OCI-LY1 (cell line): Measurements from ENCODE around the gene RHBDD3.

ENCODE experiments used
- H2AFZ ChIP-seq: fragments of 200-600 bp; sonication (generic), shearing (Covaris generic); 2 replicates; pipeline ENCODE4 v1.6.0; 2014; ENCODE audit warnings: antibody characterized with exemption, mild to moderate bottlenecking, low read length
- H3F3A ChIP-seq: fragments of 200-600 bp; sonication (generic), shearing (Covaris generic); 2 replicates; pipeline ENCODE4 v1.6.0; 2014; ENCODE audit warnings: mild to moderate bottlenecking, antibody characterized with exemption, low read length, moderate library complexity; ENCODE audit not compliant: insufficient read depth
- H3K27ac ChIP-seq: fragments of 200-600 bp; sonication (generic); 2 replicates; pipeline ENCODE4 v1.5.1; 2014; ENCODE audit warnings: low read length, mixed run types, mild to moderate bottlenecking, low read depth; ENCODE audit not compliant: poor library complexity, severe bottlenecking
- H3K27me3 ChIP-seq: fragments of 200-600 bp; sonication (generic); 2 replicates; pipeline ENCODE4 v1.6.0; 2014; ENCODE audit warnings: antibody characterized with exemption, mild to moderate bottlenecking, low read length, moderate library complexity; ENCODE audit not compliant: insufficient read depth
- H3K36me3 ChIP-seq: fragments of 200-600 bp; sonication (generic); 2 replicates; pipeline ENCODE4 v1.6.1; 2014; ENCODE audit warnings: mild to moderate bottlenecking, antibody characterized with exemption, low read length, moderate library complexity, mixed read lengths; ENCODE audit not compliant: insufficient read depth
- H3K4me1 ChIP-seq: fragments of 200-600 bp; sonication (generic); 2 replicates; pipeline ENCODE4 v1.5.1; 2014; ENCODE audit warnings: mild to moderate bottlenecking, low read length, moderate library complexity; ENCODE audit not compliant: insufficient read depth, severe bottlenecking
- H3K4me2 ChIP-seq: fragments of 200-600 bp; sonication (generic), shearing (Covaris generic); 2 replicates; pipeline ENCODE4 v1.6.1; 2014; ENCODE audit warnings: low read length
- H3K4me3 ChIP-seq: fragments of 200-600 bp; sonication (generic); 2 replicates; pipeline ENCODE4 v1.5.1; 2014; ENCODE audit warnings: low read length, low read depth, mild to moderate bottlenecking, mixed read lengths; ENCODE audit not compliant: poor library complexity, severe bottlenecking
- H3K79me2 ChIP-seq: fragments of 200-600 bp; shearing (Covaris generic); 2 replicates; pipeline ENCODE4 v1.6.1; 2016; ENCODE audit warnings: mixed run types, low read length, mixed read lengths; ENCODE audit not compliant: insufficient read depth
- H3K9ac ChIP-seq: fragments of 200-600 bp; sonication (generic), shearing (Covaris generic); 2 replicates; pipeline ENCODE4 v1.6.1; 2014; ENCODE audit warnings: mild to moderate bottlenecking, low read length, mixed read lengths
- H3K9me2 ChIP-seq: fragments of 200-600 bp; sonication (generic), shearing (Covaris generic); 2 replicates; pipeline ENCODE4 v1.6.1; 2014; ENCODE audit warnings: low read depth, mild to moderate bottlenecking, low read length, mixed read lengths
- H3K9me3 ChIP-seq: fragments of 200-600 bp; shearing (Covaris generic); 2 replicates; pipeline ENCODE4 v1.6.1; 2014; ENCODE audit warnings: low read length, mixed read lengths
- H4K20me1 ChIP-seq: fragments of 200-600 bp; sonication (generic), shearing (Covaris generic); 2 replicates; pipeline ENCODE4 v1.6.0; 2016; ENCODE audit warnings: mild to moderate bottlenecking, low read length; ENCODE audit not compliant: insufficient read depth
- CTCF ChIP-seq: fragments of 200-600 bp; sonication (generic), shearing (Covaris generic); IDR thresholded peaks from 2 replicates; pipeline ENCODE4 v1.5.1; 2017; ENCODE audit warnings: mild to moderate bottlenecking, antibody characterized with exemption, low read length, moderate library complexity, mixed read lengths
- EZH2 ChIP-seq: fragments of 200-600 bp; sonication (generic), shearing (Covaris generic); IDR thresholded peaks from 2 replicates; pipeline ENCODE4 v1.8.0; 2017; ENCODE audit warnings: borderline replicate concordance, mixed run types, mild to moderate bottlenecking, antibody characterized with exemption, low read length, moderate library complexity, mixed read lengths

The RHBDD3 gene

GRCh38 chr22:29312218-29313125 is 44.7 kb upstream of the RHBDD3 start:
- H3K4me3 ChIP-seq: no peak overlapping the region
- H3K9ac ChIP-seq: no peak overlapping the region
- H3K27me3 ChIP-seq: no peaks in the 10 kb centered on the region; the same call in 1 of the 2 replicates
- H4K20me1 ChIP-seq: no peaks in the 10 kb centered on the region
- H3K36me3 ChIP-seq: no peaks in the 10 kb centered on the region
- H3K9me2 ChIP-seq: no peaks in the 10 kb centered on the region
- H2AFZ ChIP-seq: no peak overlapping the region
- no peak overlapping the region for H3K4me2 ChIP-seq
- no peak overlapping the region for H3K27ac ChIP-seq
- H3K79me2 ChIP-seq: no peaks in the 10 kb centered on the region
- H3K4me1 ChIP-seq: no peaks in the 10 kb centered on the region
- no peaks in the 10 kb centered on the region for H3F3A ChIP-seq
- TF ChIP-seq CTCF (no peak), EZH2 (no peak)
- H3K9me3 ChIP-seq: no peaks in the 10 kb centered on the region

- TF ChIP-seq EZH2: no peak
- TF ChIP-seq CTCF: no peak
- Histone ChIP-seq H3K9me2 (no peaks in the 10 kb centered on the region), H3K27me3 (peaks cover 2% of the 10 kb centered on the region; the same call in 1 of the 2 replicates), H2AFZ (no peak overlapping the region), H3K79me2 (no peaks in the 10 kb centered on the region), H3K4me2 (no peak overlapping the region), H3K27ac (no peak overlapping the region), H3K9me3 (no peaks in the 10 kb centered on the region), H3K4me1 (peaks cover under 1% of the 10 kb centered on the region), H3K4me3 (no peak overlapping the region), H3K36me3 (no peaks in the 10 kb centered on the region), H3K9ac (no peak overlapping the region), H4K20me1 (no peaks in the 10 kb centered on the region), H3F3A (no peaks in the 10 kb centered on the region)
Measured at GRCh38 chr22:29311464-29312217, 43.9 kb upstream of the RHBDD3 start.

- H3K4me2 ChIP-seq: no peak overlapping the region
- no peak overlapping the region for H3K9ac ChIP-seq
- no peaks in the 10 kb centered on the region for H4K20me1 ChIP-seq
- no peaks in the 10 kb centered on the region for H3K9me2 ChIP-seq
- no peak overlapping the region for H2AFZ ChIP-seq
- no peak overlapping the region for H3K27ac ChIP-seq
- no peak overlapping the region for H3K4me3 ChIP-seq
- H3K79me2 ChIP-seq: no peaks in the 10 kb centered on the region
- no peaks in the 10 kb centered on the region for H3K36me3 ChIP-seq
- H3K9me3 ChIP-seq: no peaks in the 10 kb centered on the region
- peaks cover 8% of the 10 kb centered on the region for H3K4me1 ChIP-seq
- peaks cover 8% of the 10 kb centered on the region; the same call in 1 of the 2 replicates for H3K27me3 ChIP-seq
- TF ChIP-seq CTCF (no peak), EZH2 (no peak)
- no peaks in the 10 kb centered on the region for H3F3A ChIP-seq
Measured at GRCh38 chr22:29310863-29311339, 43.1 kb upstream of the RHBDD3 start.
